HG03064 (cell line): ENCODE measurements around the gene NDUFV1.
"Not testable (repeated sequence)": the region's sequence is repeated elsewhere in the genome, so short reads cannot be mapped to it uniquely, and the experiment has no call there.

Experiments used
- ATAC-seq: cut with Tn5 transposase; IDR thresholded peaks from one replicate; pipeline ENCODE4 v1.9.1; 2021; ENCODE audit warnings: low read depth; ENCODE audit not compliant: unreplicated experiment

NDUFV1 gene

GRCh38 chr11:67651976-67652781 is 45.4 kb downstream of the NDUFV1 start:
- ATAC-seq = no peak

- no peak for ATAC-seq
These were observed 46.5 kb downstream of the NDUFV1 start for GRCh38 chr11:67652965-67653845.

GRCh38 chr11:67654225-67654624 is 47.5 kb downstream of the NDUFV1 start:
- ATAC-seq = no peak

- no peak for ATAC-seq
These were observed 49.7 kb downstream of the NDUFV1 start for GRCh38 chr11:67656278-67656922.

GRCh38 chr11:67657300-67657699 is 50.6 kb downstream of the NDUFV1 start:
- ATAC-seq = no peak

DNA sequence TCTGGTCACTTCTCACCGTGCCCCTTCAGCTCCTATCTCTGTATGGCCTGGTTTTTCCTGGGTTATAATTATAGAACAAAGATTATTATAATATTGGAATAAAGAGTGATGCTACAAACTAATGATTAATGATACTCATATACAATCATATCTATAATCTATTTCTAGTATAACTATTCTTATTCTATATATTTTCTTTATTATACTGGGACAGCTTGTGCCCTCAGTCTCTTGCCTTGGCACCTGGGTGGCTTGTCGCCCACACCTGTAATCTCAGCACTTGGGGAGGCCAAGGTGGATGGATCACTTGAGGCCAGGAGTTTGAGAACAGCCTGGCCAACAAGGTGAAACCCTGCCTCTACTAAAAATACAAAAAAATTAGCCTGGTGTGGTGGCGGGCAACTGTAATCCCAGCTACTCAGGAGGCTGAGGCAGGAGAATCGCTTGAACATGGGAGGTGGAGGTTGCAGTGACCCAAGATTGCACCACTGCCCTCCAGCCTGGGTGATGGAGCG is 53.0 kb downstream of the NDUFV1 start:
- not testable (repeated sequence) for ATAC-seq

DNA sequence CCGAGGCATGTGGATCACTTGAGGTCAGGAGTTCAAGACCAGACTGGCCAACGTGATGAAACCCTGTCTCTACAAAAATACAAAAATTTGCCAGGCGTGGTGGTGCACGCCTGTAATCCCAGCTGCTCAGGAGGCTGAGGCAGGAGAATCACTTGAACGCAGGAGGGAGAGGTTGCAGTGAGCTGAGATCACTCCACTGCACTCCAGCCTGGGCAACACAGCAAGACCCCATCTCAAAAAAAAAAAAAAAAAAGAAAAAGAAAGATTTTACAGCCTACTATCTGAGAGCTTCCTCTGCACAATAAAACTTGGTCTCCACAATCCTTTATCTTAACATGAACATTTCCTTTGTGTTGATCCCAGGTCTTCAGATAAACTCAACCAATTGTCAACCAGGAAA is 54.0 kb downstream of the NDUFV1 start:
- ATAC-seq = not testable (repeated sequence)
